GM21786 (cell line): ENCODE data around the gene DEPDC4.
"Not testable (repeated sequence)": the region's sequence is repeated elsewhere in the genome, so short reads cannot be mapped to it uniquely, and the experiment has no call there.

Experiments
- ATAC-seq: cut with Tn5 transposase; IDR thresholded peaks from one replicate; pipeline ENCODE4 v1.9.1; 2021; ENCODE audit not compliant: unreplicated experiment

The DEPDC4 gene

DNA sequence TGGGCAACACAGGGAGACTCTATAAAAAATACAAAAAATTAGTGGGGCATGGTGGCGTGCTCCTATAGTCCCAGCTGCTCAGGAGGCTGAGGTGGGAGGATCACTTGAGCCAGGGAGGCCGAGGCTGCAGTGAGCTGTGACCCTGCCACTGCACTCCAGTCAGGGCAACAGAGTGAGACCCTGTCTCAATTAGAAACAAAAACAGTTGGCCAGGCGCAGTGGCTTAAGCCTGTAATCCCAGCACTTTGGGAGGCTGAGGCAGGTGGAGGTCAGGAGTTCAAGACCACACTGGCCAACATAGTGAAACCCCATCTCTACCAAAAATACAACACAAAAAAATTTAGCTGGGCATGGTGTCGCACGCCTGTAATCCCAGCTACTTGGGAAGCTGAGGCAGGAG is 1.8 kb downstream of the DEPDC4 start:
- not testable (repeated sequence) for ATAC-seq

DNA sequence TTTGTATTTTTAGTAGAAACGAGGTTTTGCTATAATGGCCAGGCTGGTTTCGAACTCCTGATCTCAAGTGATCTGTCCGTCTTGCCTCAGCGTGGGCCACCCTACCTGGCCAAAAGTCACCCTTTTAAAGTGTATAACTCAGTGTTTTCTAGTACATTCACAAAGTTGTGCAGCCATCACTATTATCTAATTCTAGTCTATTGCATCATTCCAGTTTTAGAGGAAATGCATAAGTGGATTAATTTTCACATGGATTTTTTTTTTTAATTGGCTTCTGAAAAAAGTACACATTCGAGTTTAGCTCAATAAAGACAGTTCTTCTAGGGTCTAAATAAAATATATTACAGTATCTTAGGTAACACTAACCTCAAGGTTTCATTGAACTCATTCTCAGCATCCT is 3.7 kb downstream of the DEPDC4 start:
- no peak for ATAC-seq

DNA sequence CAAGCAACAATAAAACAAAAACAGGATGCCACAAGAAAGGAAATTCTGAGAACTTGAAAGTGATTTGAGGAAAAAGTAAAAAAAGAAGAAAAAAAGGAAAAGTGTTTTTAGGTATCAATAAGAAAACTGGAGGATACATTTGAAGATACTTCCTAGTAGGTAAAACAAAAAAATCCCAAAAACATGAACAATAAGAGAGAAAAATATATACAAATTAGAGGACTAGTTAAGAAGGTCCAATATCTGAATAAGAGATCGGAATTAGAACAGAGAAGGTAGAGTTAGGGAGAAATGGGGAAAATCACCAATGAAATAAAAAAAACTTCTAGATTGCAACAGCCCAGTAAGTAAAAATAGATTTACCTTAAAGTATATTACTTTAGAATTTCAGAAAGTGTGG is 8.8 kb downstream of the DEPDC4 start:
- no peak for ATAC-seq

DNA sequence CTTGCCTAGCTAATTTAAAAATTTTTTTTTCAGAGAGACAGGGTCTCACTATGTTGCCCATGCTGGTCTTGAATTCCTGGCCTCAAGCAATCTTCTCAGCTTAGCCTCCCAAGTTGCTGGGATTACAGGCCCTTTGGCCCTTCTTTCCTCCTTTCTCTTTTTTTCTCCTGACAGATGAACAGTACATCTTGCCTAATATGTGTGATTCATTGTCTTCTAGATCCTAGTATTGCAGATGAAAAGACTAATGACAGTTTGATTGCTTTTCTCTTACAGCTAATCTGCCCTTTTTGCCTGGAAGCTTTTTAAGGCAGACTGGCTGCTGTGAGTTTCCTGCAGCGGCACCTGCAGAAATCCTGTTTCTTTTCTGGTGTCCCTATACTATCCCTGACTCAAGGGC is 12.0 kb downstream of the DEPDC4 start:
- ATAC-seq = no peak

DNA sequence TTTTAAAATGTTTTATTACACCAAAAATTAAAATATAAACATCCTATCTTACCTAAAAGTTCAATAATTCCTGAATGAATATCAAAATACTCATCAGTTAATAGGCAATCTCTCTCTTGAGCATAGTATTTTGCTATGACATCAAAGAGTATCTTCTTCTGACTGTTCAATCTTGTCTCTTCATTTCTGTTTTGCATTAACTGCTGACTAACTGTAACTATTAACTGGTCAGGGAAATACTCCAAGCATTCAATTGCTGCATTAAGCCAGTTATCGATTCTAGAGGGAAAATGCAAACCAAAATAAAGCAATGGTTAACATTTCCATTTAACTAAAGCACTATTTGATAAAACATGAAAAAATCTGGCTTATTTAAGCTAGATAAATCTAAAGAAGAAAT is 13.4 kb downstream of the DEPDC4 start:
- no peak for ATAC-seq

DNA sequence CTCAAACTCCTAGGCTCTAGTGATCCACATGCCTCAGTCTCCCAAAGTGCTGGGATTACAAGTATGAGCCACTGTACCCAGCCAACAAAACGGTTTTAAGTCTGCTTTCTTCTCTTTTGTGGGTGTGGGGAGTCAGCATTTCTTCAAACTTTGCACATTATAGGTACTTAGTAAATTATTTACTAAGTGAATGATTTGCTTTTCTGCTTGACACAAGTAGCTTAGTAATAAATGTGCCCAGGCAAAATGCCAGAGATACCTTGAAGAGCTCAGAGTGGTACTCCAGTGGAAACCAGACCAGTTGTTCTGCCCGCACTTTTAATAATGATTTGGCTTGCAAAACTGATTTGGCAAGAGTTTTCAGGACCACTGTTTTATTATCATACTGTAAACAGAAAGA is 15.0 kb downstream of the DEPDC4 start:
- ATAC-seq = no peak

DNA sequence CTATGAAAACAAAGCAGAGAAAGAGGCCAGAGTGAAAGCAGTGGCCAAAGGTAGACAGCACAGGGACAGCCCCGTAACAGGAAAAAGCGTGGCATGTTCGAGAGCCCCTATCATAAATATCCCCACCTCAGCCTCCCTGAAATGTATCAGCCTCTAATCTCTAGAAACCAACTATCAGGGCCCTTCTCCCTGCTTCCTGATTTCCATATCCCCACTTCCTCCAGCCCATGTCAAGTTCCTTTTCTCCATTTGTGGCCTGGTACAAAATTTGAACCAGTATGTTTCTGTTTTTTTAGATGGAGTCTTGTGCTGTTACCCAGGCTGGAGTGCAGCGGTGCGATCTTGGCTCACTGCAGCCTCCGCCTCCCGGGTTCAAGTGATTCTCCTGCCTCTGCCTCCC is 16.9 kb downstream of the DEPDC4 start:
- ATAC-seq = no peak

DNA sequence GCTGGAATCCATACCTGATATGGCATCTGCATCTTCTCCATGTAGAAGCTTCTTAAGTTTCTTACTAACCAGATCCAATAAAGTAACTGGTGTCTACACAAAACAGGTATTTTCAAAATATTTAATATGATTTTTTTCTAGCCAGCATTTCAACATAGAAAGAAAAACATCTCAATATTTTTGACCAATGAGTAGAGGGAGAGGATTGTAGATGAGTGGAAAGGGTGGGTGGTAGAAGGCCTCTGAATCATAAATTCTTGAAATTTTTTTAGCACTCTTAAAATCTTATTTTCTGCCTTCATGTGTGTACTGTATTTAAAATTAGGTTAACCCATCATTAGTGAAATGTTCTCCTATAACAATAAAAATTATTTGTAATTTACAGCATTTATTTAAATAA is 18.0 kb downstream of the DEPDC4 start:
- no peak for ATAC-seq

DNA sequence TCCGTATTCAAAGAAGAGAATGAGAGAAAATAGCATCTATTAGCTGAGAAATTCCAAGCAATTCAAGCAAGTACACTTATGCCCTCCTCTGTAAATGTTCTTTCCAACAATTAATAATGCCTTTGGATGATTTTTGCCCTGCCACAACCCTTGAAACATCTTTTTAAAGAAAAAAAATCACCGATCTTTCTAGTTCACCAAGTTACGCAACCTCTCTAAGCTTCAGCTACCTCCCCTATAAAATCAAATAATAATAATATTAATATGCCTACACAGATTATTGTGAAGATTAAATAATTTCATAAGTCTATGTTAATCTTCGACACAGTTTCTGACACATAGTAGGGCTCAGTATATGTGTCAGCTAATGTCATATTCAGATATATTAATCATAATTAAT is 19.1 kb downstream of the DEPDC4 start:
- no peak for ATAC-seq

DNA sequence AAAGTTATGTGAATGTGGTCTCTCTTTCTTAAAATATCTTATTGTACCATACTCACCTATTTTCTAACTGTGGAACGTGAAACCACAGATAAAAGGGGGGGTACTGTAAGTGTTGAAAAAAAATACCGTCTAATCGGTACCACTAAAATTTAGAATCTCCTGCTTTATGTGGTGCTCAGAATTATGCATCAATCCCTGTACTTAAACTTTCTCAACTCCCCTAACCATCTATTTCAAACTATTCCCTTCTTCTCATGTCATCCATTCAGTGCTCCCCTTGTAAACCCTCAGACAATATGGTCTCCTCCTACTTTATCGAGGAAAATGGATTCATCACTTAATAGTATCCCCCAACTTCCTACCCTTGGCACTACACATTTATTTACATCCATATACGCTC is 23.7 kb downstream of the DEPDC4 start:
- ATAC-seq = no peak

DNA sequence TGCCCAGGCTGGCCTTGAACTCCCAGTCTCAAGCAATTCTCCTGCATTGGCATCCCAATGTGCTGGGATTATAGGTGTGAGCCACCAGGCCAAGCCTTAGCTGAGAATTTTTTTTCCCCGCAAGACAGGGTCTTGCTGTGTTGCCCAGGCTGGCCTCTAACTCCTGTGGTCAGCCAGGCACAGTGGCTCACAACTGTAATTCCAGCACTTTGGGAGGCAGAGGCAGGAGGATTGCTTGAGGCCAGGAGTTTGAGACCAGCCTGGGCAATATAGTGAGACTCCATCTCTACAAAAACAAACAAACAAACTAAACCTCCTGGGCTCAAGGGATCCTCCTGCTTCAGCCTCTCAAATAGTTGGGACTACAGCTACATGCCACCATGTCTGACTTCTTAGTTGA is 27.3 kb downstream of the DEPDC4 start:
- no peak for ATAC-seq

DNA sequence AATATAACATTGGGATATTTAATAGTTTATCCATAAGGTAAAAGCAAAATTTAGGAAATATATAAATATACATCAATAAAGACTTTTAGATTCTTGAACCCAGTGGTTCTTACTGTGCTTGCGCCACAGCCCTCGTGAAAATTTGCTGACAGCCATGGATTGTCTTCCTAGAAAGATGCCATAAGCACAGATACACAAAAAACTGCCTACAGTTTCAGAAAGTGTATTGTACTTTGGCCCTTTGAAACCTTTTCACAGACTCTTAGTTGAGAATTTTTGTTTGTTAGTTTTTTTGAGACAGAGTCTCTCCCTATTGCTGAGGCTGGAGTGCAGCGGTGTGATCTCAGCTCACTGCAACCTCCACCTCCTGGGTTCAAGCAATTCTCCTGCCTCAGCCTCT is 28.1 kb downstream of the DEPDC4 start:
- ATAC-seq = no peak

DNA sequence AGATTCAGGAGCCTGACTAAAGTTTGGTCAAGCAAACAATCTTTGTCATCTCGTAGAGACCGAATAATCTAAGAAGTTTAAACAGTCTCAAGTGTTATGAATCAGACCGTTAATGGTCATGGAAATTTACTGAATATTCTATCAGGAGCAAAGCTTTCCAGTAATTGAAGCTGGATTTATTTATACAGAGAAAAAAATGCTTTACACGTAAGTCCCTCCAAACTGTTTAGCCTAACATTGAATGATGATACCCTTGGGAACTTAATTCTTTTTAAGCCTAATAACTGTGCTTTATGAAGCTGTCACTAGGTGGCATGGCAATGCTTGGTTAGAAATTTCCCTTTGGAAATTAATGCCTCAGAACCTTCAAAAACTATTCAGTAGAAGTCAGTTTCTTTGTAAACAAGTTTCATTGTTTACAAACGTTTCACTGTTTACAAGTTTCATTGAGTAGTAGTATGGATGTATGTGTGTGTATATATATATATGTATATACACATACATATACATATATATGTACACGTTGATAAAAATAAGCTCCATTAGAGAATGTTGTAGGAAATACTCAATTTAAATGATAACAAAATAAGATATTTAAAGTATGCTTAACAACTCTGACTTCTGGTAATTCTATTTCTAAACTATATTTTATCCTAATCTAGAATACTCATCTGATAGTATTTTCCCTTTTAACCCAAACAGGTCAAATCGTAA is 32.1 kb downstream of the DEPDC4 start:
- no peak for ATAC-seq

DNA sequence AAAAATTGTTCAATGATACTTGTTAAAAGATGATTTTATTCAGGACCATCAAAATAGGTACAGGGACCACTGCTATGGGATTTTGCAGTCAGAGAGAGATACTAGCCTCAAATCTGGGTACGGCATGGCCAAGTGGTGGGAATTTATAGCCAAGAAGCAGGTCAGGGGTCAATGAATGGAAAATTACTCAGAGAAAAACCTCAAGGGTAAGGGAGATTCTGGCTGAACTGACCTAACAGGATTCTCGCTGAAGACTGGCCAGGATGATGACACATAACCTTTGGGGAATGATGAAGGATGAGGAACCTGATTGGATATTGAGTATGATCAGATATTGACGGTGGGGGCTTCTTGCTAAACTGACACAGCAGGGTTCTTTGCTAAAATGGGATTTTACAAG is 32.7 kb downstream of the DEPDC4 start:
- no peak for ATAC-seq

DNA sequence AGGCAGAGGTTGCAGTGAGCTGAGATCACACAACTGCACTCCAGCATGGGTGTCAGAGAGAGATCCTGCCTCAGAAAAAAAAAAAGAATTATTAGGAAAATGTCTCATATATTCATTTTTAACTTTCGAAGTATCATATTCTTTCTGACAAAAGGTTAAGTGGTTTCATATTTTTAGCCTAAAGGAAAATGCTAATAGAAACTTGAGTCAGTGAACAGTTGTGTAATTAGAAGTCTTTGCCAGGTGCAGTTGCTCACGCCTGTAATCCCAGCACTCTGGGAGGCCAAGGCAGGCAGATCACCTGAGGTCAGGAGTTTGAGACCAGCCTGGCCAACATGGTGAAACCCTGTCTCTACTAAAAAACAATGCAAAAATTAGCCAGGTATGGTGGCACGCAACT is 35.0 kb downstream of the DEPDC4 start:
- not testable (repeated sequence) for ATAC-seq

DNA sequence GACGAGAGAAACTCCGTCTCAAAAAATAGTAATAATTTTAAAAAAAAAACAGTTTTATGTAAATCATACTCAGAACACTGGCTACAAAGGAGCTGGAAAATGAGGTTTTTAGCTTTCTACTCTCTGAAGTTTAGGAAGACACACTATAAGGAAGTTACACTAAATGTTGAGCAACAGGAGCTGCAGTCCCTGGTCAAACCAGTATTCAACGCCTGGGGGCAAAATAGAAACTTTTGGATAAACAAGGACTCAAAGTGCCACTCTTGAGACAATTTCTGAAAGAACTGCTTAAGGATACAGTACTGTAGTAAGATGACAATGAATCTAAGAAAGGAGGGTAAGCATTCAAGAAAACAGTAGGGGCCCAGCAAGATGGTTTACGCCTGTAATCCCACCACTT is 37.0 kb downstream of the DEPDC4 start:
- no peak for ATAC-seq

DNA sequence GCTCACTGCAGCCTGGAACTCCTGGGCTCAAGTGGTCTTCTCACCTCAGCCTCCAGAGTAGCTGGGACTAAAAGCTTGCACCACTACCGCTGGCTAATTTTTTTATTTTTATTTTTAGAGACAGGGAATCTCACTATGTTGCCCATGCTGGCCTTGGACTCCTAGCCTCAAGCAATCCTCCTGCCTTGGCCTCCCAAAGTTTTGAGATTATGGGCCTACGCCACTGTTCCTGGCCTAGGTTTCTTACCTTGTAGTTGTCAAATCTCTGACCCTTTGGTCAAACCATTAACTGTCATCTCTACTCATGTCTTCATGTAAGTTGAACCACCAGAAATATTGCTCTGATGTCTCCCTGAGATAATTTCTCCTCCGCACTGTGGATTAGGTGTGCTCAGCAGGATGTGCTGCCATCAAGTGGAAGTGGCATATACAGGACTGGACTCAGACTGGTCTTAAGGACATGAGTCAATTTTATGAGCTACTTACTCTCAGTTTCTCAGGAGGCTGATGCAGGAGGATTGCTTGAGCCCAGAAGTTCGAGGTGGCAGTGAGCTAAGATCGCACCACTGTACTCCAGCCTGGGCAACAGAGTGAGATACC is 37.7 kb downstream of the DEPDC4 start:
- no peak for ATAC-seq

DNA sequence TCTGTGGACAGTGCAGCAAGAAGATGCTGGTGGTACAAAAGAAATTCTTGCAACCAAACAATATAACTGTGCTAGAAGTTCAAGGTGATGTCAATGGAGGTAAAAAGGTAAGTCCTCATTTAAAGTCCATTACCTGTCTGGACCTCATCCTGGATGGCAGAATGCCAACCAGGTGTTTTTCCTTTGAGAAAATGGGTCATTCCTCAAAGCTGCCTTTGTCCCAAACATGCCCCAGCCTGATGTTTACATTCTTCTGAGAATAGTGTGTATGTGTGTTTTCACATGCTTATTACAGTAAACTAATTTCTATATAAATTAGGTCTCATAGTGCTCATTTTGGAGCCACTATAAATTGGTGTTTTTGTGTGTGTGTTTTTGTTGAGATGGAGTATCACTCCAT is 41.4 kb downstream of the DEPDC4 start:
- no peak for ATAC-seq

DNA sequence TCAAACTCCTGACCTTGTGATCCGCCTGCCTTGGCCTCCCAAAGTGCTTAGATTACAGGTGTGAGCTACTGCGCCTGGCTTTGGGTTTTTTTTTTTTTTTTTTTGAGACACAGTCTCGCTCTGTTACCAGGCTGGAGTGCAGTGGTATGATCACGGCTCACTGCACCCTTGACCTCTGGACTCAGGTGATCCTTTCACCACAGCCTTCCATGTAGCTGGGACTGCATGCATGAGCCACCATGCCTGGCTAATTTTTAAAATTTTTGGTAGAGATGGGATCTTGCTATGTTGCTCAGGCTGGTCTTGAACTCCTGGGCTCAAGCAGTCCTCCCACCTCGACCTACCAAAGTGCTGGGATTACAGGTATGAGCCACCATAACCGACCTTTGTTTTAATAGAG is 44.7 kb downstream of the DEPDC4 start:
- ATAC-seq = not testable (repeated sequence)

DNA sequence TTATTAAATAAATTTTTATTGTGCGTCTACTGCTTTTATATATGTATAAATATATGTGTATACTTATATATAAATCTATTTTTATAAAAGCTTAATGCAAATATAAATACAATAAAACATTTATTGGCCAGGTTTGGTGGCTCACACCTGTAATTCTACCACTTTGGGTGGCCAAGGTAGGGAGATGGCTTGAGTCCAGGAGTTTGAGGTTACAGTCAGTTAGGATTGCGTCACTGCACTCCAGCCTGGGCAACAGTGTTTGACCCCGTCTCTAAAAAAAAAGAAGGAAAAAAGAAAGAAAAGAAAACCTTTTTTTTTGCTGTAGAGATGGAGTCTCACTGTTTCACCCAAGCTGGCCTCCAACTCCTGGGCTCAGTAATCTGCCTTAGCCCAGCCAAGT is 45.4 kb downstream of the DEPDC4 start:
- ATAC-seq = no peak

DNA sequence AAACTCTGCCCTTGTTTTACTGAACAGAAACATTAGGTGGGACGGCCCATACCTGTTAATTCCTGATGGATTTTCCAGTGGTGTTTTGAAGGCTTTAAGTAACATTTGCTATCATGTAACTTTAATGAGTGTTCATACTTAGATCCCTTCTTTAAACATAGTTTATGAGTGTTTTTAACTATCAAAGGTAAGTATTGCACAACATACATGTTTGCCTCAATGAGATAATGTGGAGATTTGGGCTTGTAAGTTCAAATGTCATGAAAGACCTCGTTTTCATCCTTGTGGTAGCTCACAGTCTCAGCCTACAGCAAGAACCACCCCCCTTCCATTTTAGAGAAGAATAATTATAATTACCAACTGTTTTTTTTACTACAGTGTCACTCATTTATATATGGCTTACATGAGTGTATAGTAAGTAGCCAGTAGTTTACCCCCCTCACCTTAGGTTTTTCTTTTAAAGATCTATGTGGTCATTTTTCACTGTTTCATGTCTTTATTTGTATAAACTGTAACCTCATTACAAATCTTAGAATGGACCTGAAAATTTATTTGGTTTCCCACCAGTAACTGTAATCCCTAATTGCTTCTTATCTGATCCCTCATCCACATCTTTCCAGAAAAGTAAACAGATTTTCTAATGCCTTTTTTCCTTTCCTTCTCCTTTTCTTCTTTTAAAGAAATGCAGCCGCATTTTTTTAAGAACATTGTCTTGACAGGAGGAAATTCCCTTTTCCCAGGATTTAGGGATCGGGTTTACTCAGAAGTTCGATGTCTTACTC is 47.4 kb downstream of the DEPDC4 start:
- no peak for ATAC-seq

DNA sequence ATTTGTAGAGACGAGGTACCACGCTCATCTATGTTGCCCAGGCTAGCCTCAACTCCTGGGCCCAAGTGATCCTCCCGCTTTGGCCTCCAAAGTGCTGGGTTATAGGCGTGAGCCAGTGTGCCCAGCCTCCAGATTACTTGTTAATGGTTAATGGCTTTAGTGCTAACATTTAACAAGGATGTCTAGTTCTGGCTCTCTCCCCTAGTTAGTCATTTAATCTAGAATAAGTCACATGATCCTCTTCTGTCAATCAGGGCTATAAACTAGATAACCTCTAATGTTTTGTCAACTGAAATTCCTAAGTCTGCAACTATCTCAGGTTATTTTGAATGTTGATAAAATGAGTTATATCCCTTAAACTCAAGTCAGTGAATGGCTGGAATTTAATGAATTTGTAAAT is 50.5 kb downstream of the DEPDC4 start:
- no peak for ATAC-seq
